Kidney (tissue), 14 donors: Measurements from ENCODE around the gene GSG1L. TPM values are rescaled to one million over a fixed set of nuclear protein-coding genes. Genes with fewer than 3 reads are reported as not detected.

Experiments
- DNase-seq, 5 donors: peaks; one replicate each; pipeline ENCODE4 v3.0.0-alpha.2; 2013 to 2020
- FAIRE-seq: peaks from 2 replicates; lab custom pipeline; 2012; peaks lifted over from hg19 to GRCh38; lab: Jason Lieb, UNC
- H3K27ac ChIP-seq, 2 donors: one replicate each; pipeline ENCODE4 v1.7.0; 2013; ENCODE audit warnings: low read depth in 2 of 2, low read length in 2 of 2, inconsistent platforms in 1 of 2
- H3K27me3 ChIP-seq: one replicate; pipeline ENCODE4 v1.7.1; 2013; ENCODE audit warnings: low read length, inconsistent platforms; ENCODE audit not compliant: control insufficient read depth, insufficient read depth
- H3K36me3 ChIP-seq, 3 donors: one replicate each; pipeline versions ENCODE4 v1.7.0 to v1.7.1; 2013; ENCODE audit warnings: low read length in 3 of 3, control low read depth in 1 of 3, inconsistent platforms in 1 of 3; ENCODE audit not compliant: insufficient read depth in 3 of 3, control insufficient read depth in 2 of 3
- H3K4me1 ChIP-seq, 3 donors: one replicate each; pipeline versions ENCODE4 v1.7.0 to v1.7.1; 2013; ENCODE audit warnings: low read length in 3 of 3, inconsistent platforms in 1 of 3, low read depth in 1 of 3; ENCODE audit not compliant: control insufficient read depth in 2 of 3, insufficient read depth in 2 of 3
- H3K4me3 ChIP-seq, 3 donors: one replicate each; pipeline versions ENCODE4 v1.7.0 to v1.8.1; 2013; ENCODE audit warnings: low read length in 3 of 3, control low read depth in 1 of 3, inconsistent platforms in 1 of 3
- H3K9ac ChIP-seq, 3 donors: one replicate each; pipeline versions ENCODE4 v1.7.0 to v1.7.1; 2013; ENCODE audit warnings: low read length in 3 of 3, control low read depth in 1 of 3, inconsistent platforms in 1 of 3
- H3K9me3 ChIP-seq, 3 donors: one replicate each; pipeline versions ENCODE4 v1.7.0 to v1.7.1; 2013; ENCODE audit warnings: low read length in 3 of 3, control low read depth in 1 of 3, inconsistent platforms in 1 of 3; ENCODE audit not compliant: control insufficient read depth in 2 of 3, insufficient read depth in 1 of 3
- CTCF ChIP-seq: IDR thresholded peaks from 3 replicates; pipeline ENCODE4 v1.5.1; 2012; ENCODE audit warnings: mild to moderate bottlenecking, moderate library complexity, borderline replicate concordance; ENCODE audit not compliant: insufficient read depth; ENCODE audit errors: extremely low read depth
- intact Hi-C: fragments of 100-400 bp; cut with DNase I; formaldehyde crosslinking; loops from one replicate; pipeline ENCODE4 v1.11.1; 2022
- polyA plus RNA-seq: library from polyadenylated mRNA; stranded (reverse); fragments of 350-450 nt; fragmentation: Illumina TruSeq; extraction: RNeasy Lipid Tissue Mini Kit (QIAGEN cat#74804); gene quantifications from one replicate; pipeline ENCODE4 v1.2.3, GENCODE V29; 2014; ENCODE audit warnings: low read depth, low replicate concordance; ENCODE audit not compliant: insufficient read depth
- total RNA-seq: library from RNA; stranded (reverse); fragmentation: NEBNext Ultra II Directional; extraction: Animal tissue kit (Norgen Biotek cat#: 25700); gene quantifications from one replicate; pipeline ENCODE4 v1.2.1, GENCODE V29; 2021
- donor health status: control.
- donor health status: control.
- donor health status: control.
- donor health status: control.
- donor health status: control.
- donor health status: DM: yes; HTN: yes; CAD: no.
- donor health status: Normal renal cell carcinoma (clear cell type).

Gene GSG1L
- total and polyA plus RNA-seq, 2 donors from 2014 or later = not detected

GRCh38 chr16:28001184-28001583 lies 62.3 kb downstream of the GSG1L start:
- no peak for FAIRE-seq

GRCh38 chr16:28000314-28001169 lies 63.0 kb downstream of the GSG1L start:
- Histone ChIP-seq H3K4me1 (no peaks in the 10 kb centered on the region), H3K36me3 (no peaks in the 10 kb centered on the region), H3K27ac (no peak overlapping the region), H3K4me3 (no peak overlapping the region), H3K9me3 (no peaks in the 10 kb centered on the region), H3K9ac (no peak overlapping the region), H3K27me3 (no peaks in the 10 kb centered on the region)
- DNase-seq = peak in 1 of 5 donors; percentile 3
- intact Hi-C loops = no loop called here
- TF ChIP-seq CTCF = no peak
- FAIRE-seq = no peak

More at GRCh38 chr16:28001184-28001583, 62.3 kb downstream of the GSG1L start:
- Histone ChIP-seq H3K4me3 (no peak overlapping the region), H3K27ac (no peak overlapping the region), H3K4me1 (no peaks in the 10 kb centered on the region), H3K36me3 (no peaks in the 10 kb centered on the region), H3K9ac (no peak overlapping the region), H3K9me3 (no peaks in the 10 kb centered on the region), H3K27me3 (no peaks in the 10 kb centered on the region)
- no peak for TF ChIP-seq CTCF
- no peak for DNase-seq
- intact Hi-C loops = no loop called here

DNA sequence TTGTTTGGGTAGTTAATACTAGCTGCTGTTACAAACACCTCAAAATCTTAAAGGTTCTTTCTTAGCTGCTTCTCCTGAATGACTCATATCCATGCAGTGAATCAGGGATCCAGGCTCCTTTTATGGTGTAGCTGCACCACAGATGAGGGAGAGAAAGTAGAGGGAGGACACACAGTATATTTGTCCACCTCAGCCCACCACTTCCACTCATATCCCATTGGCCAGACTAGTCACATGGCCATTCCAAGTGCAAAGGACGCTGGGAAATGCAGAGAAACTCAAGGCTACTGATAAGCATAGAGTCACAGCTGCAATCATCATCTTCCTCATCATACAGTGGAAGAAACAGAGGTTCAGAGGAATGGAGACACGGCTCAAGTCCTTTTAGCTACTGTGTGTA lies 63.8 kb downstream of the GSG1L start:
- intact Hi-C loops = no loop called here
- no peaks in the 10 kb centered on the region for H3K9me3 ChIP-seq
- no peak overlapping the region for H3K9ac ChIP-seq
- H3K4me1 ChIP-seq = no peaks in the 10 kb centered on the region
- TF ChIP-seq CTCF = no peak
- DNase-seq (no peak), FAIRE-seq (no peak)
- H3K36me3 ChIP-seq = no peaks in the 10 kb centered on the region
- no peaks in the 10 kb centered on the region for H3K27me3 ChIP-seq
- H3K4me3 ChIP-seq = no peak overlapping the region
- H3K27ac ChIP-seq = no peak overlapping the region
